HepG2 (cell line): ENCODE measurements around the gene MRPS2. TPM values are rescaled to one million over a fixed set of nuclear protein-coding genes. Genes with fewer than 3 reads are reported as not detected.

Source experiments
- ATAC-seq: fragments of 200-7000 bp; cut with Tn5 transposase; 3 replicates; pipeline ENCODE4 v1.9.1; 2020; ENCODE audit warnings: mild to moderate bottlenecking, moderate library complexity
- BruUV-seq: library from RNA; stranded (reverse); fragments of 400-500 nt; replicated peaks from 2 replicates; lab custom pipeline; 2021; lab: Mats Ljungman, UMichigan
- CTCF ChIA-PET: fragments of 300-600 bp; formaldehyde crosslinking; extraction: SDS; loops from one replicate; lab custom pipeline; 2021; ENCODE audit warnings: low total read pairs, inconsistent platforms, low intra/inter-chr PET ratio; lab: Yijun Ruan, JAX
- POLR2A ChIA-PET: fragments of 350-600 bp; sonication (Branson Sonifier 250); formaldehyde crosslinking; loops from one replicate; lab custom pipeline; 2020; ENCODE audit warnings: antibody characterized with exemption, inconsistent platforms; lab: Yijun Ruan, JAX
- DNase-seq: peaks from one replicate; pipeline ENCODE4 v3.0.0-alpha.2; 2015; ENCODE audit warnings: low spot score
- FAIRE-seq: peaks from 3 replicates; lab custom pipeline; 2011; peaks lifted over from hg19 to GRCh38; lab: Jason Lieb, UNC
- H2AFZ ChIP-seq: one replicate; pipeline ENCODE4 v1.6.1; 2011; ENCODE audit warnings: low read length, inconsistent platforms
- H3K27ac ChIP-seq: fragments of 300-600 bp; 3 replicates; pipeline ENCODE4 v1.8.0; 2011; ENCODE audit warnings: mixed run types, mild to moderate bottlenecking, mixed read lengths, low read length, inconsistent platforms; ENCODE audit not compliant: insufficient read depth; ENCODE audit errors: extremely low read length
- H3K27me3 ChIP-seq, 2 experiments: fragments of 200-600 bp in 1 of 2; 2 replicates in 1 of 2; 3 replicates in 1 of 2; pipeline versions ENCODE4 v1.6.0 to v1.8.0; 2011; ENCODE audit warnings: low read length in 2 of 2, mild to moderate bottlenecking in 2 of 2, moderate library complexity in 2 of 2, inconsistent platforms in 1 of 2; ENCODE audit not compliant: insufficient read depth in 2 of 2, control insufficient read depth in 1 of 2
- H3K36me3 ChIP-seq, 2 experiments: fragments of 200-600 bp in 1 of 2; replicated peaks in 1 of 2; 2 replicates in 1 of 2; 3 replicates in 1 of 2; pipeline versions ENCODE4 v1.5.1 to v1.8.0; 2011; ENCODE audit warnings: low read length in 2 of 2, inconsistent platforms in 1 of 2; ENCODE audit not compliant: insufficient read depth in 2 of 2, control insufficient read depth in 1 of 2
- H3K4me1 ChIP-seq: 2 replicates; pipeline ENCODE4 v1.5.1; 2012; ENCODE audit warnings: low read length, inconsistent platforms; ENCODE audit not compliant: insufficient read depth
- H3K4me2 ChIP-seq: 2 replicates; pipeline ENCODE4 v1.6.0; 2011; ENCODE audit warnings: low read depth, low read length, inconsistent platforms
- H3K4me3 ChIP-seq, 3 experiments: fragments of 200-600 bp in 1 of 3; sonication (generic), shearing (Covaris generic) in 1 of 3; replicated peaks in 1 of 3; 2 replicates each; pipeline ENCODE4 v1.5.1; 2011 to 2016; ENCODE audit warnings: low read length in 3 of 3, inconsistent platforms in 2 of 3, low read depth in 2 of 3, mild to moderate bottlenecking in 2 of 3, control low read depth in 1 of 3, mixed read lengths in 1 of 3; ENCODE audit not compliant: insufficient read depth in 1 of 3
- H3K79me2 ChIP-seq: one replicate; pipeline ENCODE4 v1.6.1; 2011; ENCODE audit warnings: low read length, inconsistent platforms; ENCODE audit not compliant: insufficient read depth
- H3K9ac ChIP-seq: 2 replicates; pipeline ENCODE4 v1.6.0; 2011; ENCODE audit warnings: mild to moderate bottlenecking, low read depth, low read length, inconsistent platforms; ENCODE audit not compliant: insufficient read depth
- H3K9me3 ChIP-seq: 2 replicates; pipeline ENCODE4 v1.5.1; 2012; ENCODE audit warnings: mild to moderate bottlenecking, low read length
- H4K20me1 ChIP-seq: 2 replicates; pipeline ENCODE4 v1.6.0; 2011; ENCODE audit warnings: inconsistent platforms, mild to moderate bottlenecking, low read length, moderate library complexity; ENCODE audit not compliant: insufficient read depth
- AGO1 ChIP-seq: fragments of 200-400 bp; formaldehyde crosslinking; IDR thresholded peaks from 2 replicates; pipeline ENCODE4 v1.6.1; 2017; ENCODE audit warnings: mild to moderate bottlenecking, low read depth, low read length, moderate library complexity; ENCODE audit not compliant: poor library complexity, severe bottlenecking
- CENPT ChIP-seq: sonication (generic); formaldehyde crosslinking; IDR thresholded peaks from 2 replicates; pipeline ENCODE4 v1.8.0; 2022; ENCODE audit warnings: low read depth, mild to moderate bottlenecking, moderate library complexity, missing genetic modification reagents
- CHD4 ChIP-seq: fragments of 200-600 bp; sonication (generic); IDR thresholded peaks from 2 replicates; pipeline ENCODE4 v1.7.0; 2017; ENCODE audit warnings: mild to moderate bottlenecking, low read length, borderline replicate concordance
- EED ChIP-seq: sonication (generic); formaldehyde crosslinking; IDR thresholded peaks from 2 replicates; pipeline ENCODE4 v1.5.0; 2020; ENCODE audit warnings: mild to moderate bottlenecking, missing genetic modification reagents
- FUBP1 ChIP-seq: sonication (generic); formaldehyde crosslinking; IDR thresholded peaks from 2 replicates; pipeline ENCODE4 v1.5.1; 2020; ENCODE audit warnings: missing genetic modification reagents, mild to moderate bottlenecking, borderline replicate concordance
- HIVEP1 ChIP-seq: sonication (generic); formaldehyde crosslinking; IDR thresholded peaks from 2 replicates; pipeline ENCODE4 v1.4.0; 2020; ENCODE audit warnings: mild to moderate bottlenecking, missing genetic modification reagents
- HNF4G ChIP-seq, 2 experiments: sonication (generic) in 1 of 2; formaldehyde crosslinking in 1 of 2; IDR thresholded peaks; 2 replicates each; pipeline versions ENCODE4 v1.4.0 to v1.6.1; 2011 to 2020; ENCODE audit warnings: borderline replicate concordance in 2 of 2, low read depth in 2 of 2, mild to moderate bottlenecking in 2 of 2, low read length in 1 of 2, missing genetic modification reagents in 1 of 2, moderate library complexity in 1 of 2
- TBP ChIP-seq: sonication (generic); formaldehyde crosslinking; IDR thresholded peaks from 2 replicates; pipeline ENCODE4 v1.5.0; 2020; ENCODE audit warnings: missing genetic modification reagents
- ZBTB25 ChIP-seq: IDR thresholded peaks from 2 replicates; pipeline ENCODE4 v1.6.1; 2018; ENCODE audit warnings: missing genetic modification reagents
- ZFY ChIP-seq: sonication (generic); formaldehyde crosslinking; IDR thresholded peaks from 2 replicates; pipeline ENCODE4 v1.4.0; 2020; ENCODE audit warnings: missing genetic modification reagents
- ZNF180 ChIP-seq: sonication (generic); formaldehyde crosslinking; IDR thresholded peaks from 2 replicates; pipeline ENCODE4 v1.4.0; 2020; ENCODE audit warnings: low read depth, missing genetic modification reagents, borderline replicate concordance
- ZNF234 ChIP-seq: sonication (generic); formaldehyde crosslinking; conservative IDR thresholded peaks from 2 replicates; pipeline ENCODE4 v1.5.1; 2020; ENCODE audit warnings: mild to moderate bottlenecking, missing genetic modification reagents
- ZNF274 ChIP-seq: sonication (generic); formaldehyde crosslinking; IDR thresholded peaks from 2 replicates; pipeline ENCODE4 v1.5.1; 2020; ENCODE audit warnings: mild to moderate bottlenecking, missing genetic modification reagents
- ZNF552 ChIP-seq: sonication (generic); formaldehyde crosslinking; IDR thresholded peaks from 2 replicates; pipeline ENCODE4 v1.9.0; 2022; ENCODE audit warnings: missing genetic modification reagents, mild to moderate bottlenecking, borderline replicate concordance
- ZNF737 ChIP-seq: sonication (generic); formaldehyde crosslinking; IDR thresholded peaks from 2 replicates; pipeline ENCODE4 v1.5.0; 2020; ENCODE audit warnings: missing genetic modification reagents, mild to moderate bottlenecking, borderline replicate concordance
- ZNF777 ChIP-seq: sonication (generic); formaldehyde crosslinking; IDR thresholded peaks from 2 replicates; pipeline ENCODE4 v1.4.0; 2020; ENCODE audit warnings: missing genetic modification reagents
- WGBS: methylation state at CpG from one replicate; pipeline ENCODE4 v1.1.6; 2017; ENCODE audit warnings: low lambda C conversion rate; 5-methylcytosine and 5-hydroxymethylcytosine counted together
- in situ Hi-C: cut with HindIII; loops from 2 replicates; pipeline ENCODE4 v1.10.0; 2017; ENCODE audit warnings: low pct_unique_long_range_greater_than_20kb; ENCODE audit not compliant: extremely low pct_ligation_motif_present
- intact Hi-C: fragments of 100-400 bp; cut with micrococcal nuclease; formaldehyde crosslinking; loops from one replicate; pipeline ENCODE4 v1.10.0; 2022; ENCODE audit not compliant: unreplicated experiment
- polyA plus RNA-seq, 8 experiments: library from polyadenylated mRNA; depleted of rRNA in 3 of 8; stranded (reverse) in 7 of 8; unstranded in 1 of 8; fragments of >200 nt; fragmentation: Illumina TruSeq in 4 of 8; extraction: Trizol in 4 of 8; gene quantifications; 2 replicates each; pipeline versions ENCODE4 v1.2.1 to v1.2.3, GENCODE V29; 2011 to 2016; ENCODE audit warnings: low read depth in 4 of 8, missing spikeins in 1 of 8, mixed read lengths in 1 of 8; ENCODE audit not compliant: insufficient read depth in 1 of 8
- total RNA-seq, 5 experiments: library from RNA; depleted of rRNA; stranded (reverse); fragments of >200 nt; fragmentation: Illumina TruSeq; extraction: Trizol; gene quantifications; 2 replicates each; pipeline ENCODE4 v1.2.3, GENCODE V29; 2016; ENCODE audit warnings: low read depth in 1 of 5
- TF ChIP-seq, protein P1 (sequence below): sonication (generic); formaldehyde crosslinking; IDR thresholded peaks from 2 replicates; pipeline ENCODE4 v1.4.0; 2020; ENCODE audit warnings: missing genetic modification reagents

The MRPS2 gene
- total and polyA plus RNA-seq, 2 of the 13 experiments (the other 11 are each of a cell fraction or from before 2014, with no cell fraction given), result 44.4 to 86.7 TPM

DNA sequence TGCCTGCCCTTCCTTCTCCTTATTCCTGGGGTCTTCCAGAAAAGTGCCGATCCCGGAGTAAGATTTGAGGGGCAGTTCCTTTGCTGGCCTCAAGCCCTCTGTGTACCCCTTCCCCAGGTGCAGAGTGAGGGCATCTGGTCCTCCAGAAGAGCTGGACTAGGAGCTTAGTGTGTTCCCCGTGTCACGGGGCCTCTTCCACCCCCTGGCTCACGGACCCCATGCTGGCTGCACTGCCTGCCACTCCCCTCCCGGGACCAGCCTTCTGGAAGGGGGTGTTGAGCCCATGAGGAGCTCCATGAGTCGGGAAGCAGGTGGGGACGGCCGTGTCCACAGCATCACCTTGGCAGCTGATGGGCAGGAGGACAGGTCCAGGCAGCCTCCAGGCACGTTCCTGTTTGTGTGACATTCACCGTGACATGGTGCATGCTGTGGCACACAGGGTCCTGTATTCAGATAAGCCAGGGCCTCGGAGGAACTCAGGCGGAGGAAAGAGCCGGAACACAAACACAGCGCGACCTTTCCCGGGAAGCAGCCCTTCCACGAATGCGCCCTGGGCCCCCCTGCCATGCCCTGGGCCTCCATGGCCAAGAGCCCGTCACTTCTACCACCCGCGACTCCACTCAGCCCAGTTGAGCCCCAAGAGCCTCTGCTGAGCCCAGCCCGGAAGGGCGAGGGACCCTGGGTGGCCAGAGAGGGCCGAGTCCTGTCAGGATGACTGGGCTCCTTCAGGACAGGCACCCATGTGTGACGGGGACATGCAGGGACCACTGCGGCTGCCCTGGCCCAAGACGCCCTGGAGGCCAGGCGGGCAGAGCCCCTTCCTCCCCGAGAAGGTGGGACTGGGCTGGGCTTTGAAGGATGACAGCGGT, 14.8 kb downstream of the MRPS2 start:
- no peak for FAIRE-seq
- ATAC-seq, result no peak; the same call in 1 of the 3 replicates
- Histone ChIP-seq H3K27ac (no peak overlapping the region), H3K79me2 (no peaks in the 10 kb centered on the region), H3K9me3 (no peaks in the 10 kb centered on the region), H4K20me1 (no peaks in the 10 kb centered on the region), H3K4me1 (no peaks in the 10 kb centered on the region), H3K9ac (no peak overlapping the region), H3K4me3 (no peak overlapping the region), H3K27me3 (peaks cover 3 to 47% of the 10 kb centered on the region in 2 experiments; a peak in 4 of 5 replicates), H3K4me2 (no peak overlapping the region), H2AFZ (no peak overlapping the region), H3K36me3 (no peaks in the 10 kb centered on the region)
- intact Hi-C loops (no loop called here), in situ Hi-C loops (no loop called here)
- POLR2A ChIA-PET, result no interaction called here
- DNase-seq, result no peak
- CTCF ChIA-PET, result no interaction called here
- no TSS peak for BruUV-seq
- TF ChIP-seq, protein P1, sequence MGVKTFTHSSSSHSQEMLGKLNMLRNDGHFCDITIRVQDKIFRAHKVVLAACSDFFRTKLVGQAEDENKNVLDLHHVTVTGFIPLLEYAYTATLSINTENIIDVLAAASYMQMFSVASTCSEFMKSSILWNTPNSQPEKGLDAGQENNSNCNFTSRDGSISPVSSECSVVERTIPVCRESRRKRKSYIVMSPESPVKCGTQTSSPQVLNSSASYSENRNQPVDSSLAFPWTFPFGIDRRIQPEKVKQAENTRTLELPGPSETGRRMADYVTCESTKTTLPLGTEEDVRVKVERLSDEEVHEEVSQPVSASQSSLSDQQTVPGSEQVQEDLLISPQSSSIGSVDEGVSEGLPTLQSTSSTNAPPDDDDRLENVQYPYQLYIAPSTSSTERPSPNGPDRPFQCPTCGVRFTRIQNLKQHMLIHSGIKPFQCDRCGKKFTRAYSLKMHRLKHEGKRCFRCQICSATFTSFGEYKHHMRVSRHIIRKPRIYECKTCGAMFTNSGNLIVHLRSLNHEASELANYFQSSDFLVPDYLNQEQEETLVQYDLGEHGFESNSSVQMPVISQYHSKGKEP, result no peak
- TF ChIP-seq ZNF777 (no peak), ZNF274 (CRISPR knock-in tag) (no peak), ZNF737 (CRISPR knock-in tag) (no peak), HIVEP1 (CRISPR knock-in tag) (no peak), ZFY (CRISPR knock-in tag) (no peak), ZNF552 (CRISPR knock-in tag) (no peak), TBP (CRISPR knock-in tag) (no peak), FUBP1 (CRISPR knock-in tag) (no peak), AGO1 (no peak), ZNF234 (CRISPR knock-in tag) (no peak), EED (CRISPR knock-in tag) (no peak), ZNF180 (no peak), CHD4 (no peak), HNF4G (IDR thresholded peaks at IDR 0.05; ENCODE audit: borderline replicate concordance, low read depth, low read length) (no peak), HNF4G (CRISPR knock-in tag; IDR thresholded peaks at IDR 0.05; ENCODE audit: borderline replicate concordance, low read depth) (no peak), CENPT (CRISPR knock-in tag) (no peak), ZBTB25 (CRISPR knock-in tag) (no peak)
- 49% methylated on average over 20 of the region's 31 CpGs for WGBS
